H9 (cell line): ENCODE results near the gene PREB. TPM values are rescaled to one million over a fixed set of nuclear protein-coding genes. Genes with fewer than 3 reads are reported as not detected.

Experiments
- DNase-seq: peaks from one replicate; pipeline ENCODE4 v3.0.0-alpha.2; 2017
- H2AFZ ChIP-seq: one replicate; pipeline ENCODE4 v1.6.1; 2013; ENCODE audit warnings: mild to moderate bottlenecking, low read length, control low read depth, moderate library complexity
- H2AK5ac ChIP-seq: 2 replicates; pipeline ENCODE4 v1.6.1; 2013; ENCODE audit warnings: low read length, control low read depth, mixed read lengths; ENCODE audit not compliant: insufficient read length
- H2BK120ac ChIP-seq: one replicate; pipeline ENCODE4 v1.6.1; 2013; ENCODE audit warnings: low read depth, mild to moderate bottlenecking, low read length, control low read depth, inconsistent platforms; ENCODE audit not compliant: poor library complexity, severe bottlenecking
- H2BK12ac ChIP-seq: 2 replicates; pipeline ENCODE4 v1.6.1; 2013; ENCODE audit warnings: low read length, control low read depth, mixed read lengths, low read depth; ENCODE audit not compliant: insufficient read length
- H2BK15ac ChIP-seq: 2 replicates; pipeline ENCODE4 v1.6.1; 2013; ENCODE audit warnings: low read depth, low read length, control low read depth
- H2BK20ac ChIP-seq: one replicate; pipeline ENCODE4 v1.6.1; 2013; ENCODE audit warnings: low read depth, mild to moderate bottlenecking, low read length, control low read depth, inconsistent platforms; ENCODE audit not compliant: poor library complexity, severe bottlenecking
- H2BK5ac ChIP-seq: 2 replicates; pipeline ENCODE4 v1.6.1; 2013; ENCODE audit warnings: low read length, control low read depth, mixed read lengths; ENCODE audit not compliant: insufficient read length
- H3K14ac ChIP-seq: 2 replicates; pipeline ENCODE4 v1.6.1; 2013; ENCODE audit warnings: low read length, control low read depth; ENCODE audit not compliant: insufficient read depth
- H3K18ac ChIP-seq: 2 replicates; pipeline ENCODE4 v1.6.1; 2013; ENCODE audit warnings: low read depth, mild to moderate bottlenecking, mixed read lengths, low read length, control low read depth; ENCODE audit not compliant: insufficient read length
- H3K23ac ChIP-seq: 2 replicates; pipeline ENCODE4 v1.6.1; 2013; ENCODE audit warnings: low read length, control low read depth, mixed read lengths, low read depth; ENCODE audit not compliant: insufficient read length
- H3K23me2 ChIP-seq: 2 replicates; pipeline ENCODE4 v1.6.1; 2013; ENCODE audit warnings: low read depth, mild to moderate bottlenecking, mixed read lengths, low read length, control low read depth; ENCODE audit not compliant: insufficient read length, poor library complexity, severe bottlenecking
- H3K27ac ChIP-seq: 2 replicates; pipeline ENCODE4 v1.5.1; 2013; ENCODE audit warnings: low read length, control low read depth, mixed read lengths, low read depth; ENCODE audit not compliant: insufficient read length
- H3K27me3 ChIP-seq: 2 replicates; pipeline ENCODE4 v1.6.1; 2013; ENCODE audit warnings: low read length, control low read depth, inconsistent platforms; ENCODE audit not compliant: insufficient read depth
- H3K4ac ChIP-seq: 2 replicates; pipeline ENCODE4 v1.6.1; 2013; ENCODE audit warnings: low read depth, mild to moderate bottlenecking, control low read depth, inconsistent platforms, low read length, moderate library complexity
- H3K4me1 ChIP-seq: 2 replicates; pipeline ENCODE4 v1.6.1; 2013; ENCODE audit warnings: low read length, control low read depth, inconsistent platforms; ENCODE audit not compliant: insufficient read depth
- H3K4me2 ChIP-seq: 2 replicates; pipeline ENCODE4 v1.6.1; 2013; ENCODE audit warnings: low read length, control low read depth, mixed read lengths; ENCODE audit not compliant: insufficient read length, insufficient read depth
- H3K56ac ChIP-seq: 2 replicates; pipeline ENCODE4 v1.6.1; 2013; ENCODE audit warnings: low read depth, mild to moderate bottlenecking, mixed read lengths, low read length, control low read depth; ENCODE audit not compliant: insufficient read length
- H3K79me1 ChIP-seq: 2 replicates; pipeline ENCODE4 v1.6.1; 2013; ENCODE audit warnings: low read depth, mild to moderate bottlenecking, moderate library complexity, low read length, control low read depth, inconsistent platforms; ENCODE audit not compliant: insufficient read depth, poor library complexity, severe bottlenecking
- H3K79me2 ChIP-seq: 2 replicates; pipeline ENCODE4 v1.6.1; 2013; ENCODE audit warnings: low read length, control low read depth, inconsistent platforms; ENCODE audit not compliant: insufficient read depth
- H3K9ac ChIP-seq: 2 replicates; pipeline ENCODE4 v1.6.1; 2013; ENCODE audit warnings: low read length, control low read depth, mixed read lengths; ENCODE audit not compliant: insufficient read length; ENCODE audit errors: extremely low read depth
- H3K9me3 ChIP-seq: one replicate; pipeline ENCODE4 v1.6.1; 2013; ENCODE audit warnings: low read depth, low read length, inconsistent platforms; ENCODE audit not compliant: control insufficient read depth
- H3T11ph ChIP-seq: one replicate; pipeline ENCODE4 v1.6.1; 2013; ENCODE audit warnings: mild to moderate bottlenecking, low read length, control low read depth, inconsistent platforms
- H4K20me1 ChIP-seq: one replicate; pipeline ENCODE4 v1.6.1; 2013; ENCODE audit not compliant: control insufficient read depth, insufficient read length, insufficient read depth
- H4K5ac ChIP-seq: 2 replicates; pipeline ENCODE4 v1.6.1; 2013; ENCODE audit warnings: low read depth, mild to moderate bottlenecking, mixed read lengths, low read length, control low read depth; ENCODE audit not compliant: insufficient read length
- H4K8ac ChIP-seq: replicated peaks from 2 replicates; pipeline ENCODE4 v1.6.1; 2013; ENCODE audit warnings: low read length, control low read depth, mixed read lengths, low read depth; ENCODE audit not compliant: insufficient read length
- H4K91ac ChIP-seq: 2 replicates; pipeline ENCODE4 v1.6.1; 2013; ENCODE audit warnings: low read depth, mild to moderate bottlenecking, moderate library complexity, mixed read lengths, low read length, control low read depth; ENCODE audit not compliant: insufficient read length
- H3K27ac Mint-ChIP-seq, 3 experiments: 2 replicates in 2 of 3; 3 replicates in 1 of 3; pipeline ENCODE4 v1.8.0; 2020 to 2021; ENCODE audit warnings: mixed read lengths in 3 of 3, mild to moderate bottlenecking in 1 of 3, moderate library complexity in 1 of 3
- H3K27me3 Mint-ChIP-seq: 2 replicates; pipeline ENCODE4 v1.8.0; 2021; ENCODE audit warnings: low read depth, mild to moderate bottlenecking, moderate library complexity, mixed read lengths
- H3K36me3 Mint-ChIP-seq, 3 experiments: 2 replicates in 2 of 3; 3 replicates in 1 of 3; pipeline ENCODE4 v1.8.0; 2020 to 2021; ENCODE audit warnings: low read depth in 3 of 3, mixed read lengths in 3 of 3; ENCODE audit not compliant: insufficient read depth in 1 of 3
- H3K4me1 Mint-ChIP-seq, 2 experiments: 2 replicates each; pipeline ENCODE4 v1.8.0; 2020; ENCODE audit warnings: mixed read lengths in 2 of 2
- H3K4me3 Mint-ChIP-seq, 2 experiments: 2 replicates in 1 of 2; 3 replicates in 1 of 2; pipeline ENCODE4 v1.8.0; 2020 to 2021; ENCODE audit warnings: mild to moderate bottlenecking in 2 of 2, mixed read lengths in 2 of 2, moderate library complexity in 1 of 2
- H3K9me3 Mint-ChIP-seq, 2 experiments: 2 replicates in 1 of 2; 3 replicates in 1 of 2; pipeline ENCODE4 v1.8.0; 2020; ENCODE audit warnings: mild to moderate bottlenecking in 2 of 2, mixed read lengths in 2 of 2, moderate library complexity in 1 of 2
- CTCF ChIP-seq: fragments of 200-600 bp; sonication (generic); conservative IDR thresholded peaks from 3 replicates; pipeline ENCODE4 v1.8.0; 2021; ENCODE audit warnings: antibody characterized with exemption, mild to moderate bottlenecking
- WGBS: extraction: QIAGEN DNeasy Blood & Tissue Kit; methylation state at CpG from one replicate; pipeline ENCODE4 v1.1.7; 2013; ENCODE audit warnings: missing lambda C conversion rate, low lambda C conversion rate, mixed read lengths; ENCODE audit not compliant: insufficient read length; ENCODE audit errors: extremely low coverage; 5-methylcytosine and 5-hydroxymethylcytosine counted together
- total RNA-seq: library from RNA; stranded (reverse); gene quantifications from 2 replicates; pipeline ENCODE4 v1.2.1, GENCODE V29; 2021

Gene PREB
- total RNA-seq, 1 experiment from 2014 or later: 43.6 TPM

GRCh38 chr2:27133195-27133875 is 1.1 kb downstream of the PREB start:
- no peak overlapping the region for H3K27ac ChIP-seq
- no peak for TF ChIP-seq CTCF
- H2AK5ac ChIP-seq: no peak overlapping the region
- peaks cover 9 to 38% (median 34%) of the 10 kb centered on the region in 3 experiments for H3K36me3 Mint-ChIP-seq
- H2BK20ac ChIP-seq: no peak overlapping the region
- H3K27me3 ChIP-seq: no peaks in the 10 kb centered on the region
- H3T11ph ChIP-seq: no peak overlapping the region
- H3K56ac ChIP-seq: no peak overlapping the region
- peaks cover 2% of the 10 kb centered on the region; the same call in 1 of the 2 replicates for H3K79me2 ChIP-seq
- DNase-seq: no peak
- no peak overlapping the region for H2BK12ac ChIP-seq
- H4K20me1 ChIP-seq: no peaks in the 10 kb centered on the region
- H2BK5ac ChIP-seq: no peak overlapping the region
- no peak overlapping the region for H4K5ac ChIP-seq
- no peak overlapping the region for H2BK120ac ChIP-seq
- H3K14ac ChIP-seq: no peak overlapping the region
- H3K9ac ChIP-seq: peak overlapping the region; percentile 57
- peaks cover 4% of the 10 kb centered on the region for H3K79me1 ChIP-seq
- H3K4me1 Mint-ChIP-seq: peaks cover 10 to 11% of the 10 kb centered on the region in 2 experiments
- H4K91ac ChIP-seq: no peak overlapping the region
- H3K27ac Mint-ChIP-seq: no peak overlapping the region; a peak in 1 of 7 replicates
- H2BK15ac ChIP-seq: no peak overlapping the region
- H3K23me2 ChIP-seq: no peaks in the 10 kb centered on the region
- peaks cover 5% of the 10 kb centered on the region for H3K27me3 Mint-ChIP-seq
- peak overlapping the region; percentile 75 for H3K4me2 ChIP-seq
- H4K8ac ChIP-seq: no peak overlapping the region
- H3K4ac ChIP-seq: no peak overlapping the region
- no peak overlapping the region for H3K23ac ChIP-seq
- no peaks in the 10 kb centered on the region for H3K9me3 ChIP-seq
- no peak overlapping the region for H3K18ac ChIP-seq
- peak overlapping the region; percentile 90 to 96 for H3K4me3 Mint-ChIP-seq
- no peaks in the 10 kb centered on the region for H3K9me3 Mint-ChIP-seq
- WGBS: no CpG with 5 or more reads among the region's 14 CpGs
- H3K4me1 ChIP-seq: no peaks in the 10 kb centered on the region
- H2AFZ ChIP-seq: no peak overlapping the region
